ENCODE results near the gene ATP6AP2.

DNA sequence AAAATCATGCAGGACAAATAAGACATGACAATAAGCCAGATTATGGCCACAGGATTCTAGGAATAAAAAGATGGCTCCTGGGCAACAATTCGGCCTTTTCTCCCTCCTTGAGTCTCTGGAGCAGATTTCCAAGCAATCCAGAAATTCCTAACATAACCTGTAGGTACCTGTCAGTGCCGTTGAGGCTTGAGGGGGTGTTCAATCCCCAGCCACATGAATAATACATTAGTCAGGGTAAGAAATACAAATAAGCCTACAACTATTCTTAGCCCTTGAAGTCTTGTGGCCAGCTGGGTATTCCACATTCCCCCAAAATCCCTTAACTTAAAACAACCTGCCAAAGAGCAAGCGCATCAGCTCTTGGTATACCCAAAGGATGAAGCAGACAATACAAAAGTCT, 56.9 kb downstream of the ATP6AP2 start:
- TF ChIP-seq, protein P1, sequence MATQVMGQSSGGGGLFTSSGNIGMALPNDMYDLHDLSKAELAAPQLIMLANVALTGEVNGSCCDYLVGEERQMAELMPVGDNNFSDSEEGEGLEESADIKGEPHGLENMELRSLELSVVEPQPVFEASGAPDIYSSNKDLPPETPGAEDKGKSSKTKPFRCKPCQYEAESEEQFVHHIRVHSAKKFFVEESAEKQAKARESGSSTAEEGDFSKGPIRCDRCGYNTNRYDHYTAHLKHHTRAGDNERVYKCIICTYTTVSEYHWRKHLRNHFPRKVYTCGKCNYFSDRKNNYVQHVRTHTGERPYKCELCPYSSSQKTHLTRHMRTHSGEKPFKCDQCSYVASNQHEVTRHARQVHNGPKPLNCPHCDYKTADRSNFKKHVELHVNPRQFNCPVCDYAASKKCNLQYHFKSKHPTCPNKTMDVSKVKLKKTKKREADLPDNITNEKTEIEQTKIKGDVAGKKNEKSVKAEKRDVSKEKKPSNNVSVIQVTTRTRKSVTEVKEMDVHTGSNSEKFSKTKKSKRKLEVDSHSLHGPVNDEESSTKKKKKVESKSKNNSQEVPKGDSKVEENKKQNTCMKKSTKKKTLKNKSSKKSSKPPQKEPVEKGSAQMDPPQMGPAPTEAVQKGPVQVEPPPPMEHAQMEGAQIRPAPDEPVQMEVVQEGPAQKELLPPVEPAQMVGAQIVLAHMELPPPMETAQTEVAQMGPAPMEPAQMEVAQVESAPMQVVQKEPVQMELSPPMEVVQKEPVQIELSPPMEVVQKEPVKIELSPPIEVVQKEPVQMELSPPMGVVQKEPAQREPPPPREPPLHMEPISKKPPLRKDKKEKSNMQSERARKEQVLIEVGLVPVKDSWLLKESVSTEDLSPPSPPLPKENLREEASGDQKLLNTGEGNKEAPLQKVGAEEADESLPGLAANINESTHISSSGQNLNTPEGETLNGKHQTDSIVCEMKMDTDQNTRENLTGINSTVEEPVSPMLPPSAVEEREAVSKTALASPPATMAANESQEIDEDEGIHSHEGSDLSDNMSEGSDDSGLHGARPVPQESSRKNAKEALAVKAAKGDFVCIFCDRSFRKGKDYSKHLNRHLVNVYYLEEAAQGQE (IDR thresholded peaks at IDR 0.05; ENCODE audit: borderline replicate concordance) = no peak
- TF ChIP-seq, protein P1 (CRISPR knock-in tag; IDR thresholded peaks at IDR 0.05; ENCODE audit: low read depth) = no peak
- no peak for TF ChIP-seq MTF1 (CRISPR knock-in tag; IDR thresholded peaks at IDR 0.05; ENCODE audit: borderline replicate concordance)
- no peak for TF ChIP-seq ZZZ3 (IDR thresholded peaks at IDR 0.05)
- TF ChIP-seq MAFK (IDR thresholded peaks at IDR 0.05; ENCODE audit: low read length) = no peak
- TF ChIP-seq ETV6 (IDR thresholded peaks at IDR 0.05; ENCODE audit: borderline replicate concordance in 1 of 2, low read depth in 2 of 2, low read length in 1 of 2) = no peak
- no peak for TF ChIP-seq ETV6 (CRISPR knock-in tag; IDR thresholded peaks at IDR 0.05; ENCODE audit: borderline replicate concordance)
- no peak for TF ChIP-seq STAT5B (CRISPR knock-in tag; IDR thresholded peaks at IDR 0.05)
- TF ChIP-seq NCOR1 (IDR thresholded peaks at IDR 0.05) = no peak
- no peak for TF ChIP-seq EZH2 (IDR thresholded peaks at IDR 0.05; ENCODE audit: borderline replicate concordance, low read depth, low read length)
